GM21723 (cell line): ENCODE measurements around the gene FIG4.
"Not testable (repeated sequence)": the region's sequence is repeated elsewhere in the genome, so short reads cannot be mapped to it uniquely, and the experiment has no call there.

ENCODE experiments used
- ATAC-seq: cut with Tn5 transposase; IDR thresholded peaks from one replicate; pipeline ENCODE4 v1.9.1; 2021; ENCODE audit warnings: mild to moderate bottlenecking, moderate library complexity; ENCODE audit not compliant: unreplicated experiment

The FIG4 gene

DNA sequence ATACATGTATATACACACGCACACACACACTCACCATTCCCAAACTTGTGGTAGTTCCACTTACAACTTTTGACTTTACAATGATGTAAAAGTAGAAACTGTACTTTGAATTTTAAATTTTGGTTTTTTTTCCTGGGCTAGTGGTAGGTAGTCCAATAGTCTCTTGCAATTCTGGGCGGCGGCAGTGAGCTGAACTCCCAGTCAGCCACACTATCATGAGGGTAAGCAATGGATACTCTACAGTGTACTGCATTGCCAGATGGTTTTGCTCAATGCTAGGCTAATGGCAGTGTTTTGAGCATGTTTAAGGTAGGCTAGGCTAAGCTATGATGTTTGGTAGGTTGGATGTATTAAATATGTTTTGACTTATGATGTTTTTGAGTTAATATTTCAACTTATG is 150.8 kb downstream of the FIG4 start:
- ATAC-seq, result no peak

DNA sequence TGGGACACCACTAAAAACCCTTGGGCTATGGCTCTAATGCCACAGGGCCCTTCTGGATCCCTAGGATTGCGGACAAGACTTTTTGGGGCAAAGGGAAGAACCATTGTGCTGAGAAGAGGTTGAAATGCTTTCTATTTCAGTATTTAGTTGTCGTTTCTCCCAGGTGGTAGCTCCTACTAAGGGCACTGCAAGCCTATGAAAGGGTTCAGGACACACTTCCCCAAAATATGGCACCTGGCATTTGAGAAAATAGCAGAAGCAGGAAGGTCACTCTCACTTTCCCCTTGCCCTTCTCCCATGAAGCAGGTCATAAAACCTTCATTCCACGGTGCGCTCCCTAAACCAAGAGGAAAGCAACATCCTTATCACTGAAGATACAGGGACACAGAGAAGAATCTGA is 161.6 kb downstream of the FIG4 start:
- no peak for ATAC-seq

DNA sequence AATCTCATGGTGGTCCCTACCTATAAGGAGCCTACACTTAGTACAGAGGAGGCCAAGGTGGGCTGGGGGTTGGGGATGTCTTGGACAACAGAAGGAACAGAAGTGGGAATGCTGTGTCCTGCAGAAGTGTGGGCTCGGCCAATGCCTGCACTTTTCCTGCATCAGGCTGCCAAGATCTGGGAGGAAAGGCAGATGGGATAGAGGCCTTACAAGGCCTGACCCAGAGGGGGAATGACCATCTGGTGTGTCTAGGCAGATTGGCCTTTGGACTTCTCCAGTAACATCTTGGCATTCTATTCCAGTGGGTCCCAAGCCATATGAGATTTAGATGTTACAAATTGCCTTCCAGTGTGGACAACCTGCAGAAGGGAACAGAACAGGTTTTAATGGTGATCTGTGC is 162.3 kb downstream of the FIG4 start:
- ATAC-seq, result no peak

DNA sequence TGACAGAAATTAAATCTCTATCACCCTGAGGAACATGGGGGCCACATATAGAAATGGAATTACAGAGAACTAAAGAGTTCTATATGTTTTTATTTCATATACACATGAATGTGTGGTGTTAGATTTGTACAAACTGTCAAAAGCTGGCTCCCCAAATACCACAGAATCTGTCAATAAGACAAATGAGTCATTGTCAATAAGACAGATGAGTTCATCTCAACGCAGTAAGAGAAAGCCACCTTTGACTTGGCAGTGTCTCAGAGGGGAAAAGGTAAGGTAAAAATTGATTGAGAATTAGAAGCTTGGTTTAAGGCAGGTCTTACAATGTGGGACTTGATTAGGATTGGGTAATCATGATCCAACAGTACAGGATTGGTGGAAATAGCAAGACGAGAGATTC is 162.9 kb downstream of the FIG4 start:
- no peak for ATAC-seq

DNA sequence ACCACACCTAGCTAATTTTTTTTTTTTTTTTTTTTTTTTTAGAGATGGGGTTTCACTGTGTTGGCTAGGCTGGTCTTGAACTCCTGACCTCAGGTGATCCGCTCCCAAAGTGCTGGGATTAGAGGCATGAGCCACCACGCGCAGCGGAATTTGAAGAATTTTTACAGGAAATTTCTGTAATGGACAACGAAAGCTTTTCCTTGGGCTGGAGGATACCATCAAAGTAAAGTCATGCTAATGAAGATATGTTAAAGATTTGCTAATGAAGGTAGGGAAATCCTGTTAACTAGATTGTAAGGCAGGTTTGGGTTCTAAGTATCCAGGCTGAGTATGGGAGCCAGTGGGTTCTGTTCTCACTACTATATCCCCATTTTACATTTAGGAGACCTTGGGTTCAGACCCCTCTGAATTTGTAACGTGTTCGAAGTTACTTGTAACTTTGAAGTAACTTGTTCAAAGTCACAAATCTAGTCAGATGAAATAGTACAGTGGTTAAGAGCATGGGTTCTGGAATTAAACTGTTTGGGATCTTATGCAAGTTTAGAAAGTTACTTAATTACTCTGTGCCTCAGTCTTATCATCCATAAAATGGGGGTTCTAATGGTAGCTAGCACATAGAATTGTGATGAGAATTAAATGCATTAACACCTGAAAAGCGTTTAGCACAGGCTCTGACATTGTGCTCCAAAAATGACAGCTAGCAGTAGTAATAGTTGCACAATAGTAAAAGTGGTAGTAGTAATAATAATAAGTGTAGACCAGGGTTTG is 163.6 kb downstream of the FIG4 start:
- no peak for ATAC-seq

DNA sequence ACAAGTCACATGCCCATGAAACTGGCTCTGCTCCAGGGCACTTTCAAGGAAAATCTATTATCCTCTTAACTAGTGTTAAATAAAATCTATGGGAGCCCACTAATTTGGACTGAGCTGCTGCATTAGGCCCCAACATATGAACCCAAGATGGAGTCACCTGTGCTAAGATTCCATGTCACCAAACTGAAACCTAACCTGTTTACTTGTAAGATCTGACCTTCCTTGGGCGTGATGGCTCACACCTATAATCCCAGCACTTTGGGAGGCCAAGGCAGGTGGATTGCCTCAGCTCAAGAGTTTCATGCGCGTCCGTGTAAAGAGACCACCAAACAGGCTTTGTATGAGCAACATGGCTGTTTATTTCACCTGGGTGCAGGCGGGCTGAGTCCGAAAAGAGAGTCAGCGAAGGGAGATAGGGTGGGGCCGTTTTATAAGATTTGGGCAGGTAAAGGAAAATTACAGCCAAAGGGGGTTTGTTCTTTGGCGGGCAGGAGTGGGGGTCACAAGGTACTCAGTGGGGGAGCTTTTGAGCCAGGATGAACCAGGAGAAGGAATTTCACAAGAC is 164.5 kb downstream of the FIG4 start:
- ATAC-seq, result not testable (repeated sequence)

DNA sequence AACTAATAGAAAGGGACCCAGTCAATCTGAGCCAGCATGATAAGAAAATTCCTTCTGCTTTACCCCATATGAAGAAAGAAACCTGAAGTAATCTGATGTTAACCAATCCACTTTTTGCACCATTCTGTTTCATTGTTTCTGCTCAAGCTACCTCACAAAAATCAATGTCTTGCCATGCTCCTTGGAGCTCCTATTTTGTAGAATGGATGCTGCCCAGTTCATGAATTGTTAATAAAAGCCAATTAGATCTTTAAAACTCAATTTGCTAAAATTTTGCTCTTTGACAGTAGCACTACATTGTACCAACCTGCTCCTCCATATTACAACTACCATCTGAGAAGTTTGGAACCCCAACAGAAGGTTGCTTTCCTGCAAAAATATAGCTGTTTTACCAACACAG is 170.8 kb downstream of the FIG4 start:
- ATAC-seq, result no peak

DNA sequence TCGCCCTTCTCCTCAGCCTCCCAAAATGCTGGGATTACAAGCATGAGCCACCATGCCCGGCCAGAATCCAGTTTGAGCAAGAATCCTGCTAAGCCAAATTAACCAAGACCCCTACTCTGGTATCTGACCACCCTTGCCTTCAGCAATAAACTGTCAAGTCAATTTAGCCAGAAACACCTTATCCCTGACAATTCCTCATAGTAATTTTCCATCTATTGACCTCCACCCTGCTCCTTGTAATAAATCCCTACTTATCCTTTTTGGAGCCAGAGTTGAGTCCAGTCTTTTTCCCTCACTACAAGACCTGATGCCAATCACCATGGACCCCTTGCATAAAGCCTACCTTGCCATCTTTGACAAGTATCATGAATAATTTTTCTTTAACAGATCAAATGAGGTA is 173.0 kb downstream of the FIG4 start:
- no peak for ATAC-seq

DNA sequence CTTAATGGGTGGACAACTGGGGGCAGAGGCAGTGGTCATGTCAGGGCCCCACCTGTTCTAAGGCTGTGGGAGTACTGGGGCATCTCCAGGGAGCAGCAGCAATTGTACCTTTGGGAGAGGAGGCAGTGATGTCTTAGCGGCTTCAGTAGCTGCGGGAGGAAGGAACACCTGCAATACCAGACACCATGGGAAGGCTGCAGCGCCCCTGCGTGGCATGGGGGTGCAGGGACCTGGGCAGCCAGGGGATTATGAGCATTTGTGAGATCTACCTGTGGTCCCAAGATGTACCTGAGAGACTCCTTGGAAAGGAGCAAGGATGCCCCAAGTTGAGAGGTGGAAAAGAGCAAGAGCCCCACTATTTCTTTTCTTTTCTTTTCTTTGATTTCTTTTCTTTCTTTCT is 174.9 kb downstream of the FIG4 start:
- ATAC-seq, result no peak

DNA sequence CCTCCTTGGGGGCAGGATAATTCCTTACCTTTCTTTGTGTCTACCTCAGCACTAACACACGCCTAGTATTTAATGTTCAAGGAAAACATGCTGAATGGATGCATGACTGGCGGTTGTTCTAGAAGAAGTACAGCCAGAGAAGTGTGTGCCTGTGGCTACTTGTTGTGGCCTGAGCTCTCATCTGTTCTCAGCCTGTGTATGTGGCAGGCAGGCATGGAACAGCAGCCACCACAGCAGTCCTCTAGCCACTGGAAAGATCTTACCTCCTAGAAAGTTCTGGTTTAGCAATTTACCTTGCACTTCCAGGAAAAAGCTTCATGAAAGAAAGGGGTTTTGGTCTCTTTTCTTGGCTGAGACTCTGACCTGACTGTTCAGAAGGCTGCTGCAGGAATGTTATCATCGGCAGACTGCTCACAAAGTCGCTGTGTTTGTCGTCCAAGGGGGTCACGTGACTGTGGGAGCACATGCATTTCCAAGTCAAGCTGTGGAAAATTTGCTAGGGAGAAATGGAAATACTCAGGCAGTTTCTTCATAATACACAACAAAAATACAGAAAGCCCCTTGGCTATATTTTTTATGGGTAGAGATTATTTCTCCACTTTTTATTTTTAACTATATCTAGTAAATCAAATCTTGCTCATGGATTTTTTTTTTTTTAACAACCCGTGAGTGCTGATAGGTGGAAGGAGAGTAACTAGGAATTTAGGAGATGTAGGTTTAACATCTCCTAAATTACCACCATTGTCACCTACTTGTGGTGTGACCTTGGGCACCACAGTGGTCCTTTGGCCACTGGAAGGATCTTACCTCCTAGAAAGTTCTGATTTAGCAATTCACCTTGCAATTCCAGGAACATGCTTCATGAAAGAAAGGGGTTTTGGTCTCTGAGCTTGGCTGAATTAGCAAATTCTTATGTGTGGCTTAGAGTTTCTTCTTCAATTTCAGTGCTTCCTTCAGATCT is 176.2 kb downstream of the FIG4 start:
- no peak for ATAC-seq

DNA sequence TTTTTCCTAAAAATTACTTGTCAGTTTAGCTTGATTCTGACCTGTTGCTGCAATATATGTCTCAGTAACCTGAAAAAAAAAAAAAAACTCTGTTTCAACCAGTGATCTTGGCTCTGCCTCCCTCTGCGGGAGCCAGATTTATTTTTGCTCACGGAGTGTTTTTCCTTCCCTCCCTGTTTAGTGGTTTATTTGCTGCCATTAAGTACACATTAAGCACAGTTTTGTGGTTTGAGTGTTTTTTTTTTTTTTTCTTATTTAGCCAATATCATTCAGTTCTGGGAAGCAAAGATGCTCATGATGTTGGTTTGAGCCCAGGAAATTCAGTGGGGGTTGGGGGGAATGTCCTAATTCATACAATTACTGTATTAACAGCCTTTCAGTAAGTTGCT is 176.9 kb downstream of the FIG4 start:
- ATAC-seq, result no peak

DNA sequence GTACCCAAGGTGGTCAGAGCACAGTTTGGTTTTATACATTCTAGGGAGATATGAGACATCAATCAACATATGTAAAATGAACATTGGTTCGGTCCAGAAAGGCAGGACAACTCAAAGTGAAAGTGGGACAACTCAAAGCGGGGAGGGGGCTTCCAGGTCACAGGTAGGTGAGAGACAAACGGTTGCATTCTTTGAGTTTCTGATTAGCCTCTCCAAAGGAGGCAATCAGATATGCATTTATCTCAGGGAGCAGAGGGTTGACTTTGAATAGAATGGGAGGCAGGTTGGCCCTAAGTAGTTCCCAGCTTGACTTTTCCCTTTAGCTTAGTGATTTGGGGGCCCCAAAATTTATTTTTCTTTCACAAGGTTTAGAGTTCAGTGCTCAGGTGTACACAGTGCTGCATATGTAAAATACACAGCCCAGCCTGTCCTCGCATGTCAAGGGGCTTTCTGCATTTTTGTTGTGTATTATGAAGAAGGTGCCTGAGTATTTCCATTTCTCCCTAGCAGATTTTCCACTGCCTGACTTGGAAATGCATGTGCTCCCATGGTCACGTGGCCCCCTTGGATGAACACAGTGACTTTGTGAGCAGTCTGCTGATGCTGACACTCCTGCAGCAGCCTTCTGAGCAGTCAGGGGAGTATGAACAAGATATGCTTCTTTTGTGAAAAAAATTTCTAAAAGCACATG is 178.4 kb downstream of the FIG4 start:
- not testable (repeated sequence) for ATAC-seq

DNA sequence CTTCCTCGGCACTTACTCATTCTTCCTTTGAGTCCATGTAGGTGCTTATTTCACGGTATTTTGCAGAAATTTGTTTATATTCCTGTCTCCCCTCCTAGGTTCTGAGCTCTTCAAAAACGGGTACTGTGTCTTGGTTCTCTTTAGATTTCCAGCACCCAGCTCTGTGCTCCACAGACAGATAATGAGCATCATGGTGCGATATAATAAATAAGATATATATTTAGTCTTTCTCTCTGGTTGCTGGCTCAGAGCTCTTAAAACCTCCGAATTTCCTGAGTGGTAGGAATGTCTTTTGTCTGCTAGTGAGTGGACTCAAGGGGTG is 179.0 kb downstream of the FIG4 start:
- no peak for ATAC-seq

DNA sequence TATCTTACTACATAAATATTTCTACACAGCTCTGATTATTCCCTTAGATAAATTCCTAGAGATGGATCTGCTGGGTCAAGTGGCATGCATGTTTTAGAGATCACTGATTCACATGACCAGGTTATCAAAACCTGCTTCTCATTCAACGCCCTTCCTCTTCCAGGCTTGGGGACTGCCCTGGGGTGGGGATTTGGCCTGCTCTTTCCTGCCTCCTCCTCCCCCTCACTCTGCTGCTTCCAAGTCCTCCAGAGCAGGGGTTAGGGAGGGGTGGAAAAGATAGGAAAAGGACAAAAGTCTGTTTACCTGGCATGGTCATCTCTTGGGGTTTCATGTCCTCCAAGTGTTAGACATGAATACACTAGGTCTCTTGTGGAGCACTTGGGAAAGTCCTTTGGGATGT is 181.5 kb downstream of the FIG4 start:
- no peak for ATAC-seq

DNA sequence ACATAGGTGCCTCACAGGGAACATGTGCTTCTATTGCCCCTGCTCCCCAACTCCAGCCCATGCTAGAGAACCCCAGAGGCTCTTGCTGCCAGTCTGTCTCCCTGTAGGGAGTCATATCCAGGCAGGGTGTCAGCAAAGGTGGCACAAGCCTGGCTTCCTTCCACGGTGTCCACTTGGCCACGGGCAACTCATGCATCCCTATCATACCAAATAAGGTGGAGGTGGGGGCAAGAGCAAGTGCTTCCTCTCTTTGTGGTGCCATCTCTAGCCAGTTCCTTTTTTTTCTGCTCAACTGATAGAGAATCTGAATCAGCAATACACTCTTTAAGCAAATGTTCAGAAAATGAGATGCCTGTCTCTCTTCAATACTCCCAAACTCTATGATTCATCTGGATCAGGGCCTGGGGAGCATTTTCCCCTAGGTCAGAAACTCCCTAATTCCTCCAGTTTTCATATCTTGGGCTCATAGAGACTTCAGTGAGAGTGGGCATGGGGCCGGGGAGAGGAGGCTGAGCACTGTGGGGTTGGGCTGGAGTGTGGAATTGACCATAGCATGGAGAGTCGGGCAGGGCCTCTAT is 182.0 kb downstream of the FIG4 start:
- ATAC-seq, result no peak

DNA sequence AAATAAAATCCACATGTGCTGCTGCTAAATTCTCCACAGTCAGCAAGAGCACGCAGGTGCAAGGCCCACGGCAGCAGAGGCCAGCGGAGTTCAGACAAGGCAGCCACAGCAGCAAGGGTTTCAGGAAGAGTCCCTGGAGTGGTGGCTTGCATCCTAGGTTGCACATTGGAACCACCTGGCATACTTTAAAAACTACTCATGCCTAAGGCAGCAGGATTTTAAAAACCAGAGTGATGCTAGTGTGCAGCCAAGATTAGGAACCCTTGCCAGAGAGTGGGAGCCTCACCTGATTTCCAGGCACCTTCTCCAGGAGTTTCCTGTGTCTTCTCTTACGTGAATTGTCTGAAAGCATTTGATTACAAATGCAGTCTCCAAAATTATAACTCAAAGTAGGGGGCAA is 183.0 kb downstream of the FIG4 start:
- ATAC-seq, result no peak

DNA sequence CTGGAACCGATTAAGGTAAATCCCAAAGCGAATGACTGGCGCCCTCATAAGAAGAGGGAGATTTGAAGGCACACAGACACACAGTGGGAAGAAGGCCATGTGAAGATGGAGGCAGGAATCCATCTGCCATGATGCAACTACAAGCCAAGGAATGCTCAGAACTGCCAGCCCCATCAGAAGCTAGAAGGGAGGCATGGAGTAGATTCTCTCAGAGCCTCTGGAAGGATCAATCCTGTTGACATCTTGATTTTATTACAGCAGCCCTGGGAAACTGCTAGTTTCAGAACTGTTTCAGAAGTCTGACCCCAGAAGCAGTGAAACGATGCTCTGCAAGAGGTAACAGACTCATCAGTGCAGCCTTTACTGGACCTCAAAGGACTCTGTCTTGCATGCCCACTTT is 183.5 kb downstream of the FIG4 start:
- no peak for ATAC-seq
